ENCODE results near the gene MTUS2. TPM values are rescaled to one million over a fixed set of nuclear protein-coding genes. Genes with fewer than 3 reads are reported as not detected.

Gene MTUS2
- total RNA-seq, 1 donor from 2014 or later, result 6.8 TPM

- H3K9me3 Mint-ChIP-seq (ENCODE audit: unreplicated experiment), result peaks cover 10% of the 10 kb centered on the region
- no peak overlapping the region for H3K27ac Mint-ChIP-seq (ENCODE audit: unreplicated experiment)
- peaks cover 11% of the 10 kb centered on the region for H3K4me1 Mint-ChIP-seq (ENCODE audit: low read depth, unreplicated experiment)
- peaks cover 2% of the 10 kb centered on the region for H3K36me3 Mint-ChIP-seq (ENCODE audit: unreplicated experiment)
- H3K27me3 Mint-ChIP-seq (ENCODE audit: unreplicated experiment), result peaks cover 6% of the 10 kb centered on the region
- no peak for TF ChIP-seq CTCF (IDR thresholded peaks at IDR 0.05; ENCODE audit: partially characterized antibody, unreplicated experiment)
- DNase-seq, result no peak
- no peak overlapping the region for H3K4me3 Mint-ChIP-seq (ENCODE audit: unreplicated experiment)
Measured at GRCh38 chr13:28822151-28822550, 2.0 kb downstream of the MTUS2 start.

DNA sequence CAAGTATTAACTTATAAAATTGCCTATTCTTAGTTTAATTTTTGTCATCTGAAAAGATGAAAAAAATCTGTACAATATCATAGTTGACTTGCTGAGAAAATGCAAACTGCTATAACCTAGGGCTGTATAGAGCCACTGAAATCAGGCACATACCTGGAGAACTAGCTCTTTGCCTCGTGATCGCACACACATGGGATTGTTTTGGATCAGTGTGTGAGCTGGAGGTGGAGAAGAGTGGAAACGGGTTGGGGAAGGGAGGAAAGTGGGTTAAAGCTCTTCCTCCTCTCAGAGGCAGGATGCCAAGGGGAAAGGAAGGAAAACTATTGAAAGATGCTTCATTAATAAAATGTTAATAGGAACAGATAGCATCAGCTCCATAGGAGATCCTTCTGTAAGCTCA is 2.7 kb downstream of the MTUS2 start:
- H3K4me1 Mint-ChIP-seq (ENCODE audit: low read depth, unreplicated experiment), result peaks cover 11% of the 10 kb centered on the region
- peaks cover 12% of the 10 kb centered on the region for H3K9me3 Mint-ChIP-seq (ENCODE audit: unreplicated experiment)
- no peak for DNase-seq
- no peak overlapping the region for H3K4me3 Mint-ChIP-seq (ENCODE audit: unreplicated experiment)
- TF ChIP-seq CTCF (IDR thresholded peaks at IDR 0.05; ENCODE audit: partially characterized antibody, unreplicated experiment), result no peak
- no peak overlapping the region for H3K27ac Mint-ChIP-seq (ENCODE audit: unreplicated experiment)
- H3K27me3 Mint-ChIP-seq (ENCODE audit: unreplicated experiment), result peaks cover 6% of the 10 kb centered on the region
- H3K36me3 Mint-ChIP-seq (ENCODE audit: unreplicated experiment), result no peaks in the 10 kb centered on the region

GRCh38 chr13:28825379-28825778 is 5.2 kb downstream of the MTUS2 start:
- no peak for DNase-seq
- TF ChIP-seq CTCF (IDR thresholded peaks at IDR 0.05; ENCODE audit: partially characterized antibody, unreplicated experiment), result no peak
- peaks cover 11% of the 10 kb centered on the region for H3K4me1 Mint-ChIP-seq (ENCODE audit: low read depth, unreplicated experiment)
- H3K4me3 Mint-ChIP-seq (ENCODE audit: unreplicated experiment), result peak overlapping the region; percentile 15
- H3K9me3 Mint-ChIP-seq (ENCODE audit: unreplicated experiment), result peaks cover 16% of the 10 kb centered on the region
- no peak overlapping the region for H3K27ac Mint-ChIP-seq (ENCODE audit: unreplicated experiment)
- H3K36me3 Mint-ChIP-seq (ENCODE audit: unreplicated experiment), result peaks cover 14% of the 10 kb centered on the region
- H3K27me3 Mint-ChIP-seq (ENCODE audit: unreplicated experiment), result peaks cover 4% of the 10 kb centered on the region

DNA sequence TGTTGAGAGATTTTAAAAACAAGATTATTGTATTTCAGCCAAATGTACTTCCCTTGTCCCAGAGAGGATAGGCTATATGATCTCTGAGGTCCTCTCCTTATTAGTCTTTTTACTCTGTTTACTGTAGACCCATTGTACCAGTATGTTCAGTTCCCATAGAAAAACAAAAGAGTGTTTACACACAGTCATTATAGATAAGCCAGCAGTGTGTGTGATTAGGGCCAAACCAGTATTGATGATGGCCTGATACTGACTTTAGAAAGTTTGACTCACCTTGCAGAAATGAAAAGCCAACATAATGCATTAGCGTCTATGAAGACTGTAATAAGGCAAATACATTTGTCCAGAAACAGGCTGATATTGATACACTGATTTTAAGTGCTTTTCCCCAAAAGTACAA is 6.2 kb downstream of the MTUS2 start:
- Mint-ChIP-seq H3K9me3 (ENCODE audit: unreplicated experiment) (peaks cover 14% of the 10 kb centered on the region), H3K36me3 (ENCODE audit: unreplicated experiment) (peaks cover 24% of the 10 kb centered on the region), H3K27me3 (ENCODE audit: unreplicated experiment) (peaks cover 4% of the 10 kb centered on the region), H3K27ac (ENCODE audit: unreplicated experiment) (no peak overlapping the region), H3K4me3 (ENCODE audit: unreplicated experiment) (no peak overlapping the region), H3K4me1 (ENCODE audit: low read depth, unreplicated experiment) (peaks cover 11% of the 10 kb centered on the region)
- no peak for DNase-seq
- TF ChIP-seq CTCF (IDR thresholded peaks at IDR 0.05; ENCODE audit: partially characterized antibody, unreplicated experiment), result no peak

DNA sequence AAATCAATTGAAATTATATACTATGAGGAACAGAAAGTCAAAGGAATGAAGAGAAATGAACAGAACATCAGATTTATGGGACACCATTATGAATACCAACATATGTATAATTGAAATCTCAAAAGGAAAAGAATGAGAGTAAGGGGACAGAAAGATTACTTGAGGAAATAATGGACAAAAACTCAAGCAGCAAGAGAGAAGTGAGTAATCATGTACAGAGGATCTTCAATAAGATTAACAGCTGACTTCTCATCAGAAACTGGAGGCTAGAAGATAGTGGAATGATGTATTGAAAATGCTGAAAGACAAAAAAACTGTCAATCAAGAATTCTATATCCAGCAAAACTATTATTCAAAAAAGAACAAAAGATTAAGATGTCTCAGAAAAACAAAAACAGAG is 10.4 kb downstream of the MTUS2 start:
- Mint-ChIP-seq H3K36me3 (ENCODE audit: unreplicated experiment) (peaks cover 25% of the 10 kb centered on the region), H3K27ac (ENCODE audit: unreplicated experiment) (no peak overlapping the region), H3K4me1 (ENCODE audit: low read depth, unreplicated experiment) (peaks cover 3% of the 10 kb centered on the region)

More for the DNA sequence above, 10.4 kb downstream of the MTUS2 start:
- Mint-ChIP-seq H3K27me3 (ENCODE audit: unreplicated experiment) (no peaks in the 10 kb centered on the region), H3K9me3 (ENCODE audit: unreplicated experiment) (peaks cover 6% of the 10 kb centered on the region), H3K4me3 (ENCODE audit: unreplicated experiment) (no peak overlapping the region)
- no peak for TF ChIP-seq CTCF (IDR thresholded peaks at IDR 0.05; ENCODE audit: partially characterized antibody, unreplicated experiment)
- no peak for DNase-seq

Data from glutamatergic neuron (in vitro differentiated cells).